ENCODE results near the gene MOB4.

The MOB4 gene

DNA sequence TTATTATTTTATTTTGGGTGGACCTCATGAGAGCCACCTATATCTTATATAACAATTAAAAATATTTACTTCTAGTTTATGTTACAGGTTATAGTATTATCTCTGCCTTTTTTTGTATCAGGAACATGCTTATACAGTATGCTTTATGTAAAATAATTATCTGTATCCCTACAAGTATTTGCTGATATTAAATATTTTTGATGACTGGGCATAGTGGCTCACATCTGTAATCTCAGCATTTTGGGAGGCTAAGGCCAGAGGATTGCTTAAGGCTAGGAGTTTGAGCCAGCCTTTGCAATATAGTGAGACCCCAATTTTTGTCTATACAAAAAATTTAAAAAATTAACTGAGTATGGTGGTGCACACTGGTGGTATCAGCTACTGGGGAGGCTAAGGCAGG lies 39.6 kb downstream of the MOB4 start:
- Histone ChIP-seq H3K36me3 (ENCODE audit: insufficient read depth) (no peaks in the 10 kb centered on the region; the same call in 1 of the 2 replicates), H2AFZ (ENCODE audit: low read depth) (no peak overlapping the region), H3K9ac (no peak overlapping the region), H3K4me2 (no peak overlapping the region), H3K79me2 (ENCODE audit: insufficient read depth, low read depth) (no peaks in the 10 kb centered on the region), H3K27ac (no peak overlapping the region), H3K27me3 (ENCODE audit: insufficient read depth, low read depth) (no peaks in the 10 kb centered on the region), H4K20me1 (ENCODE audit: insufficient read depth) (no peaks in the 10 kb centered on the region), H3K4me1 (ENCODE audit: low read depth, poor library complexity, severe bottlenecking) (no peaks in the 10 kb centered on the region), H3K4me3 (IDR thresholded peaks at IDR 0.05; ENCODE audit: insufficient read depth, low read depth, low read length) (no peak overlapping the region)
- TF ChIP-seq, protein P1, sequence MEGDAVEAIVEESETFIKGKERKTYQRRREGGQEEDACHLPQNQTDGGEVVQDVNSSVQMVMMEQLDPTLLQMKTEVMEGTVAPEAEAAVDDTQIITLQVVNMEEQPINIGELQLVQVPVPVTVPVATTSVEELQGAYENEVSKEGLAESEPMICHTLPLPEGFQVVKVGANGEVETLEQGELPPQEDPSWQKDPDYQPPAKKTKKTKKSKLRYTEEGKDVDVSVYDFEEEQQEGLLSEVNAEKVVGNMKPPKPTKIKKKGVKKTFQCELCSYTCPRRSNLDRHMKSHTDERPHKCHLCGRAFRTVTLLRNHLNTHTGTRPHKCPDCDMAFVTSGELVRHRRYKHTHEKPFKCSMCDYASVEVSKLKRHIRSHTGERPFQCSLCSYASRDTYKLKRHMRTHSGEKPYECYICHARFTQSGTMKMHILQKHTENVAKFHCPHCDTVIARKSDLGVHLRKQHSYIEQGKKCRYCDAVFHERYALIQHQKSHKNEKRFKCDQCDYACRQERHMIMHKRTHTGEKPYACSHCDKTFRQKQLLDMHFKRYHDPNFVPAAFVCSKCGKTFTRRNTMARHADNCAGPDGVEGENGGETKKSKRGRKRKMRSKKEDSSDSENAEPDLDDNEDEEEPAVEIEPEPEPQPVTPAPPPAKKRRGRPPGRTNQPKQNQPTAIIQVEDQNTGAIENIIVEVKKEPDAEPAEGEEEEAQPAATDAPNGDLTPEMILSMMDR (conservative IDR thresholded peaks at IDR 0.05; ENCODE audit: low read depth, low read length), result no peak

DNA sequence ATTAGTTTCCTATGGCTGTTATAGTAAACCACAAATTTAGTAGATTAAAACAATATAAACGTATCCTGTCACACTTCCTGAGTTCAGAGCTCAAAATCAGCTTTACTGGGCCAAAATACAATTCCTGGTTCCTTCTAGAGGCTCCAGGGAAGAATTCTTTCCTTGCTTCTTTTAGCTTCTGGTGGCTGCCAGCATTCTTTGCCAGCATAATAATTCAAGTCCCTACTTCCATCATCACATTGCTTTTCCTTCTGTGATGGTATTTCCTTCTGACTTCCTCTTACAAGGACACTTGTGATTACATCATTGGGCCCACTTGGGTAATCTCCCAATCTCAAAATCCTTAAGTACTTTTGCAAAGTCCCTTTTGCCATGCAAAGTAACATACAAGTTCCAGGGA lies 40.6 kb downstream of the MOB4 start:
- TF ChIP-seq, protein P1 (conservative IDR thresholded peaks at IDR 0.05; ENCODE audit: low read depth, low read length), result no peak
- H3K4me2 ChIP-seq, result no peak overlapping the region
- H3K4me1 ChIP-seq (ENCODE audit: low read depth, poor library complexity, severe bottlenecking), result no peaks in the 10 kb centered on the region
- H3K4me3 ChIP-seq (IDR thresholded peaks at IDR 0.05; ENCODE audit: insufficient read depth, low read depth, low read length), result no peak overlapping the region
- H3K36me3 ChIP-seq (ENCODE audit: insufficient read depth), result no peaks in the 10 kb centered on the region; the same call in 1 of the 2 replicates
- H4K20me1 ChIP-seq (ENCODE audit: insufficient read depth), result no peaks in the 10 kb centered on the region
- no peak overlapping the region for H3K27ac ChIP-seq
- H3K9ac ChIP-seq, result no peak overlapping the region
- H2AFZ ChIP-seq (ENCODE audit: low read depth), result no peak overlapping the region
- no peaks in the 10 kb centered on the region for H3K79me2 ChIP-seq (ENCODE audit: insufficient read depth, low read depth)
- H3K27me3 ChIP-seq (ENCODE audit: insufficient read depth, low read depth), result no peaks in the 10 kb centered on the region

DNA sequence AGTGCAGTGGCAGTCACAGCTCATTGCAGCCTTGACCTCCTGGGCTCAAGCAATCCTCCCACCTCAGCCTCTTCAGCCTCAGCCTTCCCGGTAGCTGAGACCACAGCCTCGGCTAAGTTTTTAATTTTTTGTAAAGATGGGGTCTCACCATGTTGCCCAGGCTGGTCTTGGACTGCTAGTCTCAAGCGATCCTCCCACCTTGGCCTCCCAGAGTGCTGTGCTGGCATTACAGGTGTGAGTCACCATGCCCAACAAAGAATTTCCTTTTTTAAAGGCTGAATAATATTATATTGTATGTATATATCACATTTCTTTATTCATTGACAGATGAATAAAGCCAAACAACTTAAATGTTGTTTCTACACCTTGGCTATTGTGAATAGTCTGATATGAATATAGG lies 42.5 kb downstream of the MOB4 start:
- no peaks in the 10 kb centered on the region for H3K27me3 ChIP-seq (ENCODE audit: insufficient read depth, low read depth)
- TF ChIP-seq, protein P1 (conservative IDR thresholded peaks at IDR 0.05; ENCODE audit: low read depth, low read length), result no peak

DNA sequence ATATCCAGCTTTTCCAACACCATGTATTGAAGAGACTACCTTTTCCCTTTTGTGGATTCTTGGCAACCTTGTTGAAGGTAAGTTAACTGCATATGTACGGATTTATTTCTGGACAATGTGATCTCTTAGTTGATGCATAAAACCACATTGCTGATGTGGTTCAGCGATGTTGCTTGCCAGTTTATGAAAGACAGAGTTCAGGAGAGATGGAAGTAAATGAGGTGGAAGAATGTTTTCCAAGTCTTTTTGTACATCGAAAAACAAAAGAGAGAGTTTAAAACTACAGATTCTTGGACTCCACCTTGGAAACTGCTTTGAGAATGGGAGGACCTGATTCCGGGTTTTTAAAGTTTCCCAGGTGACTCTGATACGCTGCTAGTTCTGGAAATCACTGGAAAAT lies 43.8 kb downstream of the MOB4 start:
- TF ChIP-seq, protein P1 (conservative IDR thresholded peaks at IDR 0.05; ENCODE audit: low read depth, low read length), result no peak
- no peaks in the 10 kb centered on the region for H3K79me2 ChIP-seq (ENCODE audit: insufficient read depth, low read depth)
- no peak overlapping the region for H2AFZ ChIP-seq (ENCODE audit: low read depth)
- no peak overlapping the region for H3K9ac ChIP-seq
- no peak overlapping the region for H3K4me3 ChIP-seq (IDR thresholded peaks at IDR 0.05; ENCODE audit: insufficient read depth, low read depth, low read length)
- H4K20me1 ChIP-seq (ENCODE audit: insufficient read depth), result no peaks in the 10 kb centered on the region
- H3K36me3 ChIP-seq (ENCODE audit: insufficient read depth), result no peaks in the 10 kb centered on the region; the same call in 1 of the 2 replicates
- H3K27ac ChIP-seq, result no peak overlapping the region
- H3K4me1 ChIP-seq (ENCODE audit: low read depth, poor library complexity, severe bottlenecking), result no peaks in the 10 kb centered on the region
- no peaks in the 10 kb centered on the region for H3K27me3 ChIP-seq (ENCODE audit: insufficient read depth, low read depth)
- H3K4me2 ChIP-seq, result no peak overlapping the region

More for the DNA sequence above, 42.5 kb downstream of the MOB4 start:
- Histone ChIP-seq H2AFZ (ENCODE audit: low read depth) (no peak overlapping the region), H3K36me3 (ENCODE audit: insufficient read depth) (no peaks in the 10 kb centered on the region; the same call in 1 of the 2 replicates), H3K4me2 (no peak overlapping the region), H3K9ac (no peak overlapping the region), H4K20me1 (ENCODE audit: insufficient read depth) (no peaks in the 10 kb centered on the region), H3K27ac (no peak overlapping the region), H3K4me3 (IDR thresholded peaks at IDR 0.05; ENCODE audit: insufficient read depth, low read depth, low read length) (no peak overlapping the region), H3K4me1 (ENCODE audit: low read depth, poor library complexity, severe bottlenecking) (no peaks in the 10 kb centered on the region), H3K79me2 (ENCODE audit: insufficient read depth, low read depth) (no peaks in the 10 kb centered on the region)
